SH-SY5Y (cell line): ENCODE data around the gene MFN2.

Source experiments
- GATA2 ChIP-seq: IDR thresholded peaks from 2 replicates; pipeline ENCODE4 v1.6.1; 2011; ENCODE audit warnings: mild to moderate bottlenecking, low read depth, low read length
- GATA3 ChIP-seq: IDR thresholded peaks from 2 replicates; pipeline ENCODE4 v1.6.1; 2011; ENCODE audit warnings: low read depth, mild to moderate bottlenecking, low read length, moderate library complexity

DNA sequence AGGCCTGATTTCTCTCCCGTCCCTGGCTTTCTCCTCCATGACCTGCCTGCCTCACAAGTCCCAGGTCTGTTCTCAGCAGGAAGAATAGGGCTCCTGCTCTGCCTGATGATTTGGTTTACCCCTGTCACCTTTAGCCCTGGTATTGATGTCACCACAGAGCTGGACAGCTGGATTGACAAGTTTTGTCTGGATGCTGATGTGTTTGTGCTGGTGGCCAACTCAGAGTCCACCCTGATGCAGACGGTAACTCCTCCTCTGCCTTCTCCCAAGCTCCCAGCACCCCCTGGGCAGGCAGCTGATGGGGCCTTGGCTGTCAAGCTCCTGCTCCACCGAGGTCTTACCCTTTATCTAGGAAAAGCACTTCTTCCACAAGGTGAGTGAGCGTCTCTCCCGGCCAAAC is 18.4 kb downstream of the MFN2 start:
- TF ChIP-seq GATA2 = no peak
- TF ChIP-seq GATA3 = no peak
